IPS DF 4.7 (cell line): ENCODE measurements around the gene GRK1.
"Not testable (repeated sequence)": the region's sequence is repeated elsewhere in the genome, so short reads cannot be mapped to it uniquely, and the experiment has no call there.

Experiments
- DNase-seq: peaks from one replicate; pipeline ENCODE4 v3.0.0-alpha.2; 2013; ENCODE audit warnings: low spot score; ENCODE audit errors: extremely low read depth

Gene GRK1

DNA sequence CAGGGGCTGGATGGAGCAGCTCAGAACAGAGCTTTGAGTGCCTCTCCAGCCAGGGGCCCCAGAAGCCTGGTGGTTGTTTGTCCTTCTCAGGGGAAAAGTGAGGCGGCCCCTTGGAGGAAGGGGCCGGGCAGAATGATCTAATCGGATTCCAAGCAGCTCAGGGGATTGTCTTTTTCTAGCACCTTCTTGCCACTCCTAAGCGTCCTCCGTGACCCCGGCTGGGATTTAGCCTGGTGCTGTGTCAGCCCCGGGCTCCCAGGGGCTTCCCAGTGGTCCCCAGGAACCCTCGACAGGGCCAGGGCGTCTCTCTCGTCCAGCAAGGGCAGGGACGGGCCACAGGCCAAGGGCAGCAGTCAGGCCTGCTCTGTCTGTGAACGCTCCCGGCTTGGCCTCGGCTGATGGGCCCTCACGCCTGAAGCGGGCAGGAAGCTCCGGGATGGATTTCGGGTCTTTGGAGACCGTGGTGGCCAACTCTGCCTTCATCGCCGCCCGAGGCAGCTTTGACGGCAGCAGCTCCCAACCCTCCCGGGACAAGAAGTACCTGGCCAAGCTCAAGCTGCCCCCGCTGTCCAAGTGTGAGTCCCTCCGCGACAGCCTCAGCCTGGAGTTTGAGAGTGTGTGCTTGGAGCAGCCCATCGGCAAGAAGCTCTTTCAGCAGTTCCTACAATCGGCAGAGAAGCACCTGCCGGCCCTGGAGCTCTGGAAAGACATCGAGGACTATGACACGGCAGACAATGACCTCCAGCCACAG is at the start of gene GRK1:
Gene GRK1 (plus strand): TSS at position 269 of the 751 bp plus-strand sequence. CDS start 168 bp downstream, at position 437.
- DNase-seq: no peak

DNA sequence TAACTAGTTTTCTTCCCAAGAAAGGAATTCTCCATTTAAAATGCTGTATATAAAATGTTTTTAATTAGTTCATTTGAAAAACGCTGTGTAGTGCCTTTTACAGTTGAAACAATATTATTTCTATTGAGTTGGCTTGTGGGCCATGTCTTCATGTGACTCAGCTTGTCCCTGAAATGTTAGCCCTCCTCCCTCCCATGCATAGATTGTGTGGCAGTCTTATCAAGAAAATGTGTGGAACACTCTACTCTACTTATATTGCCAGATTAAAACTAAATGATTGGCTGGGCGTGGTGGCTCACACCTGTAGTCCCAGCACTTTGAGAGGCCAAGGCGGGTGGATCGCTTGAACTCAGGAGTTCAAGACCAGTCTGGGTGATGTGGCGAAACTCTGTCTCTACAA is 49.1 kb upstream of the GRK1 start:
- DNase-seq: no peak

DNA sequence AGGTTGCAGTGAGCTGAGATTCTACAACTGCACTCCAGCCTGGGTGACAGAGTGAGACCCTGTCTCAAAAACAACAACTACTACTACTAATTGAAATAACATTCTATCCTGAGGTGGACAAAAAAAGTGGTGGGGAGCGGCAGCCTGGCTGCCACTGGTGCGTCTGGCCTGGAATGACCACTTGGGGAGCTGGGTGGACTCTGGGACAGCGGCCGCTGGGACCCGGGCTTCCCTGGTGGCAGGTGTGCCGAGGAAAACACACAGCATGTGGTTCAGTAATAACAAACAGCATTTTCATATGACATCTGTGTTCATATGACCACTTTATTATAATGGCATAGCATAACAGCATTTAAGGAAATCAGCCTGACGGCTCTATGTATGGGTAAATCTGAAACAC is 48.6 kb upstream of the GRK1 start:
- DNase-seq: no peak

DNA sequence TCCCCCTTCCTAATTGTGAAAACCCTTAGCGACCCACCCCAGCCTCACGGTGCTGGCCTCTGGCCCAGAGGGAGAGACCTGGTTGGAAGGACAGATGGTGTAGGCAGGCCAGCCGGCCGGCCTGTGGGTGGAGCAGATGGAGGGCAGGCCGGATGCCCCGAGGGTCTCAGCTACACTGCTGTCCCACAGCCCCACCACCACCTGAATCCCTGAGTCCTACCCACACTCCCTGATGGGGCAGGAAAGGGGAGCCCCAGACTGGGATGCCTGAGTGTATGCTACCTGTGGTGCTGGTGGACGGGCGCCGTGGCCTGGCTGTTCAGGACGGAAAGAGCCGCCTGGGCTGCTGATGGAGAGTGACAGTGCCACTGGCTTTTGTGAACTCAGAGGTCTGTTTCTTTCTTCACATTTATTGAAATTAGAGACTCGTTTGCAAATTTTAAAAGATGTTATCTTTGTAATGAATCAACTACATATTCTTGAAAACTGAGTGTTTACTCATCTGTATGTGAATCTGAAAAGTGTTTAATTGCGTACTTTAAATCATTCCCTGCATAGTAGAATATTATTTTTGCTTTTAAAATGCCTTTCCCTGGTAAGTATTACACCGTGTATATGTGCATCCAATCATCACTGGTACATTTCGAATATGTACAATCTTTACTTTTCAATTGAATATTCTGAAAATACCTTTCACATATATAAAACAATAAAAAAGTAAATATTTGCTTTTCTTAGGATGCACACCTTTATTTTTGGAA is 46.8 kb upstream of the GRK1 start:
- no peak for DNase-seq

DNA sequence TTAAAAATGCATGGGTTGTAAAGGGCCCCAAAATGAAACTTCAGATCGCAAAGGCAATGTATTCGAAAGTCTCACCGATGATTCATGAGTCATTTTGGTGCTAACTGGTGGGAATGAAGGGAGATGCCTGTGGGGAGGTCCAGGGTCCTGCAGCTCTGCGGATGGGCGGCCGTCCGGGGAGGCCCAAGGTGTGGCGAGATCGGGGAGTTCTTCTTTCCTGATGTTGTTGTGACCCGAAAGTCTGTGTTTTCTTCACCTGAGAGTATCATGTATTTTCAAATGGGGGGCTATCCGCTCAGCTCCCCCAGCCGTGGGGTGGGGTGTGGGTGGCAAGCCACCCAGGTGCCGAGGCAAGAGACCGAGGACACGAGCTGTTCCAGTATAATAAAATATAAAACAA is 46.0 kb upstream of the GRK1 start:
- no peak for DNase-seq

DNA sequence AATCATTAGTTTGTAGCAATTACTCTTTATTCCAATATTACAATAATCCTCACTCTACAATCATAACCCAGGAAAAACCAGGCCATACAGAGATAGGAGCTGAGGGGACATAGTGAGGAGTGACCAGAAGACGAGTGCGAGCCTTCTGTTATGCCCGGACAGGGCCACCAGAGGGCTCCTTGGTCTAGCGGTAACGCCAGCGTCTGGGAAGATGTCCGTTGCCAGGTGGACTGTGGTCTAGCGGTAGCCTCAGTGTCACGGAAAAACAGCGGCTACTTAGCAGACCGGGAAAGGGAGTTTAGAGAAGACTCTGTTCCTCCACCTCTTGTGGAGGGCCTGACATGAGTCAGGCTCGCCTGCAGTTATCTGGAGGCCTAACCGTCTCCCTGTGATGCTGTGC is 45.5 kb upstream of the GRK1 start:
- not testable (repeated sequence) for DNase-seq

DNA sequence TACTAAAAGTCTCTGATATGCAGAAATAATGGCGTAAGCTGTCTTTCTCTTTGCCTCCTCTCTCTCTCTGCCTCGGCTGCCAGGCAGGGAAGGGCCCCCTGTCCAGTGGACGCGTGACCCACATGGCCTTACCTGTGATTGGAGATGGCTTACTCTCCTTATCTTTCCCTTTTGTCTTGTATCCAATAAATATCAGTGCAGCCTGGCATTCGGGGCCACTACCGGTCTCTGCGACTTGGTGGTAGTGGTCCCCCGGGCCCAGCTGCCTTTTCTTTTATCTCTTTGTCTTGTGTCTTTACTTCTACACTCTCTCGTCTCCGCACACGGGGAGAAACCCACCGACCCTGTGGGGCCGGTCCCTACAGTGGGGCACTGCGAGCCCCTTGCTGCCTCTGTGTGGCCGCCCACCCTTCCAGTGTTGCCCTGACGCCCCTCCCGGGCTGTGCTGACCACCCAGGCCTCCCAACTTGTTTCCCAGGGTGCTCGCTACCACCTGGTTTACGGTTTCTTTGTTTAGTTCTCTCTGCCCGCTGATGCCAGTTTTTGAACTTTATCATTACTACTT is 45.0 kb upstream of the GRK1 start:
- not testable (repeated sequence) for DNase-seq

DNA sequence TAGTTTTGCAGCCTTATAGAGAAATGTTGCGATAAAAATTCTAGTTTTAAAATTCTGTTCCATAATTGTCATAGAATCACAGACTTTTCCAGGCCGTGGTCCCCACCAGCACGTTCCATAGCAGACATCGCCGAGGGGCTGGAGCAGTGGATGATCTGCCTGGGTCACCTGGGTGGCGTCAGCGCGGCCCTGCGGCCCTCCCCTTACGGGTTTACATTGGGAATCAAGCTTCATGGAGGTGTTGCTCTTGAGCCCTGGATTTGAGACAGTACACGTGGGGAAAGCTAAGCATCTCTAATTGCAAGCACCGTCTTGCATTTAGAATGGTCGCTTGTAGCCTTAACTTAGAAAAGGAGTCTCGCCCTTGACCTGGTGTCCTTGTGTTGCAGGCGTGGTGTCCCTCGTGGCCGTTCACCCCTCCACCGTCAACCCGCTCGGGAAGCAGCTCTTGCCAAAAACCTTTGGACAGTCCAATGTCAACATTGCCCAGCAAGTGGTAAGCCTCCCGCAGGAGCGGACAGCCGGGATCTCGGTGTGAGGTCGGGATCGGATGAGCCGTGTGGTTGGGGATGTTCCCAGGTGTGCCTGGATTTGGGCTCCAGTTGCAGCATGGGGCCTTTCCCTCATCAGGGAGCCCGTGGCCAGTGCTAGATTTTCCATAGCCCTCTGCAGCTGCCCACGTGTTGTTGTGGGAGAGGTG is 44.1 kb upstream of the GRK1 start:
- DNase-seq: no peak

DNA sequence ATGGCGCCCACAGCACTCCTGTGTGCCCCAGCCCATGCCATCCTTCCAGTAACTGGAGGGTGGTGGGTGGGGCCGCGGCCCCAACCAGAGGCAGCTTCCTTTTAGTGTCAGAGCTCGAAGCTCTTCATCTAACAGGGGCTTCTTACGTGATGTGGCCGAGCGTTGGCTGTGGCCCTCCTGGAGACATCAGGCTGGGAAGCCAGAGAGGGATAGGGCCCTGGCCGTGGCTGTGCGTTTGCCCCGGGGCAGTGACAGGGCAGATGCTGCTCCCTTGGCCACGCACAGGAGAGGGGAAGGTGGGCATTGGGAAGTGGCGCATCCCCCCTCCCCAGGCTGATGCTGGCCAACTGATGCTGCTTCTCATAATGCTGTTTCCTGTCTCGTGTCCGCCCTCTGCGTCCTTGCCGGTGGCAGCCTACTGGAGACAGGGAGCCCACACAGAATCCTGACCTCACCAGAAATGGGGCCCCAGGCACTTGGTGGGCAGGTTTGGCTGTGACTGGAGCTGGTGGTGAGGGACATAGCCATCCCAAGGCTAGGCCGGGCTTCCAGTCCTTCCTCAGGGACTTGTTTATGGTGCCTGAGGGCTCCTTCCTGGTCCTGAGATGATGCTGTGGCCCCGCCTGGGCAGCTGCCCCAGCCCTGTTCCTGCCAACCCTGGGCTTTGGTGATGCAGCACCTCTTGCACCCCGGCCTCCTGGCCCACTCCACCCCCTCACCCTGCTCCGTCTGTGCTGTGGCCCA is 43.4 kb upstream of the GRK1 start:
- no peak for DNase-seq

DNA sequence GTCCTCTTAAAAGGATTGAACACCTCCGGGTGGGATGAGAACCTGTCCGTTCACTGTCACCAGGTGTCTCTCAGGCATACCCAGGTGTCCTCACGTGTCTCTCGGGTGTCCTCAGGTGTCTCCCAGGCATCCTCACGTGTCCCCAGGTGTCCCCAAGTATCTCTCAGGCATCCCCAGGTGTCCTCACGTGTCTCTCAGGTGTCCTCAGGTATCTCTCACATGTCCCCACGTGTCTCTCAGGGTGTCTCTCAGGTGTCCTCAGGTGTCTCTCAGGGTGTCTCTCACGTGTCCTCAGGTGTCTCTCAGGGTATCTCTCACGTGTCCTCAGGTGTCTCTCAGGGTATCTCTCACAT is 42.8 kb upstream of the GRK1 start:
- no peak for DNase-seq

DNA sequence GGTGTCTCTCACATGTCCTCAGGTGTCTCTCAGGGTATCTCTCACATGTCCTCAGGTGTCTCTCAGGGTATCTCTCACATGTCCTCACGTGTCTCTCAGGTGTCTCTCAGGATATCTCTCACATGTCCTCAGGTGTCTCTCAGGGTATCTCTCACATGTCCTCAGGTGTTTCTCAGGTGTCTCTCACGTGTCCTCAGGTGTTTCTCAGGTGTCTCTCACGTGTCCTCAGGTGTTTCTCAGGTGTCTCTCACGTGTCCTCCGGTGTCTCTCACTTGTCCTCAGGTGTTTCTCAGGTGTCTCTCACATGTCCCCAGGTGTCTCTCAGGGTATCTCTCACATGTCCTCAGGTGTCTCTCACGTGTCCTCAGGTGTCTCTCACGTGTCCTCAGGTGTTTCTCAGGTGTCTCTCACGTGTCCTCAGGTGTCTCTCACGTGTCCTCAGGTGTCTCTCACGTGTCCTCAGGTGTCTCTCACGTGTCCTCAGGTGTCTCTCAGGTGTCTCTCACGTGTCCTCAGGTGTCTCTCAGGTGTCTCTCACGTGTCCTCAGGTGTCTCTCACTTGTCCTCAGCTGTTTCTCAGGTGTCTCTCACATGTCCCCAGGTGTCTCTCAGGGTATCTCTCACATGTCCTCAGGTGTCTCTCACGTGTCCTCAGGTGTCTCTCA is 42.2 kb upstream of the GRK1 start:
- not testable (repeated sequence) for DNase-seq

DNA sequence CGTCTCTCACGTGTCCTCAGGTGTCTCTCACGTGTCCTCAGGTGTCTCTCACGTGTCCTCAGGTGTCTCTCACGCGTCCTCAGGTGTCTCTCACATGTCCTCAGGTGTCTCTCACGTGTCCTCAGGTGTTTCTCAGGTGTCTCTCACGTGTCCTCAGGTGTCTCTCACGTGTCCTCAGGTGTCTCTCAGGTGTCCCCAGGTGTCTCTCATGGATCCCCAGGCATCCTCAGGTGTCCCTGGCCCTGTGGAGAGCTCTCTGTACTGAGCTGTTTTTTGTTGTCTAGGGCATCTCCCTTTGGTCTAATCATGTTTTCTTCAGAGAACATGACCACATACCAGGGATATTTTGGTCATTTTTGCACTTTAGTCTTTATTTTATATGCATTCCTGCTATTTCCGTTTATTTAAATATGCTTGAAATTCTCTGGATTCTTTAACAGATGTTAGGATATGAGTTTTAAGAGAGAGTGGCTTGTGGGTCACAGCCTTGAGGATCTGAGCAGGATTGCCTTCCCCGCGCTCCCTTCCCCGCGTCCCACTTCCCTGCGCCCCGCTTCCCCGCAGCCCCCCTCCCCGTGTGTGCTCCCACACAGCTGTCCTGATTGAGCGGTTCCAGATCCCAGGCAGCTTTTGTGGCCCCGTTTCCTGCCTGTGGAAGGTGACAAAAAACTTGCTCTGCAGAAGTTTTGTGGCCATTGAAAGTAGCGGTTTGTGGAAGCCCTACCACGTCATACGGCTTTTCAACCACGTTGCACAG is 40.9 kb upstream of the GRK1 start:
- DNase-seq: no peak

DNA sequence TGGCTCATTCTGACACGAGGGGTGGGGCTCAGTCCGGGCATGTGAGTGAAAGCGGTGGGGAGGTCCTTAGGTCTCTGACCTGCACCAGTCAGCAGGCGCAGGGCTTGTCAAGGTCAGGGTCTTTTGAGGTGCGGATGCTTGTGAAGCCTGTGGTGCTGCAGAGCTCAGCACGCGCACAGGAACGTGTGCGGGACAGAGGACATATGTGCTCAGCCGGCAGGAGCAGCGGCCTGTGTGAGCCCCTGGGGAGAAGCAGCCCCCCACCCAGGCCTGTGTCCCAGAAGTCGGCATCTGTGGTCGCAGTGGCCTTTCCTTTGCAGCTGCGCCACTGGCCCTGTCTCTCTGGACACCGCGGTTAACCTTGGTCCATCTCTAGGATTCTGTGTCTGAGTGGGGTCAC is 39.9 kb upstream of the GRK1 start:
- no peak for DNase-seq

DNA sequence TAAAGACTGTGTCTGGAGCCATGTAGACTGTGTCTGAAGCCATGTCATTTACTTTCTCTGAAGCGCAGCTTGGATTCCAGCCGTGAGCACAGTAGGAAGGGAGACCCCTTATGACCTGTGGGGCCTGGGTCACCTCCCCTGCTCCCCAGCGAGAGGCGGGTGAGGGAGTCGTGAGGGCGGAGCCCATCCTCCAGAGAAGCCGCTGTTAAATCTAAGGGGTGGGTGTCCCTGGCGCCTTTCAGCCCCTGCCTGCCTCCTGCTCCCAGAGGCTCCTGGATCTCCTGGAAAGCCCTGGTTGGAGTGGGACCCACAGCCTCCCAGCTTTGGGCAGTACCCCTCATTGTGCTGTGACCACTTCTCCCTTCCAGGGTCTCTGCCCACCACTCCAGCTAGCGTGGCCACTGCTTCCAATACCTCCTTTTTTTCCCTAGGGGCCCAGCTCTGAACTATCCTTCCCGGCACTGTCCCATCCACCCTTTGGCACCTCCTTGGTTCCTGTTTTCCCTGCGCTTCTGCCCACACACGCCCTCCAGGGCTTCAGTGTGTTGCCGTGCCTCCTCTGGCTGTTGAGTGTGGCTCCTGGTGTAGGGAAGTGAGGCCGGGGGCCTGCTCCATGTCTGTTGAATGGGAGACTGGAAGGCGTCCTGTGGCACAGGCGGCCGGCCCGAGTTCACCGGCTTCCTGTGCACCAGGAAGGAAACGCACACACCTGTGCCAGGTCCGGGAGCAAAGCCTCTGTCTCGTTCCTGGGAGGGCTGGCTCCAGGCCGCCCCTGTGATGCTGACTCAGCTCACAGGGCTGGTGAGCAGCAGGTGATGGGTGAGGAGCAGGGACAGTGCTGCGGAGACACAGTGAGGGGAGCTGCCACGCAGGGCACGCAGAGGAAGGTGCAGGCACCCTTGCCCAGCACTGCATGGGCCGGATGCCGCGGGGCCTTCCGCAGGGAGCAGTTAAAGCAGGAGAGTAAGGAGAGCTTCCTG is 38.4 kb upstream of the GRK1 start:
- DNase-seq: no peak

DNA sequence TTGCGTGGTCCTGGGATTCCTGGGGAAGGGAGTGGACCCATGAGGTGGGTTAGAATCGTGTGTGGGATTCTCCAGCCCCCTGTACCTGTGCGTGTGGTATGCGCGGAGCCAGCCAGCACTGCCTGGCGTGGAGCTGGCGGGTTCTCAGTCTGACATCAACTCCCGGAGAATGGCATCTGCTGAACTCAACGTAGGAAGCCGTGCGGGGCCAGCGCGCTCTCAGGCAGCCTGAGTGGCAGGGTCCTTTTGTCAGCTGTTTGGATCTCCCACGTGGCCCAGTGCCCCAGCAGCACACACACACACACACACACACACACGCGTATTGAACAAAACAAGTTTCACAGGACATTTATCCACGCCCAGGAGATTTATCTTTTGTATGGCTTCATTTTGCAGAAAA is 37.2 kb upstream of the GRK1 start:
- no peak for DNase-seq

DNA sequence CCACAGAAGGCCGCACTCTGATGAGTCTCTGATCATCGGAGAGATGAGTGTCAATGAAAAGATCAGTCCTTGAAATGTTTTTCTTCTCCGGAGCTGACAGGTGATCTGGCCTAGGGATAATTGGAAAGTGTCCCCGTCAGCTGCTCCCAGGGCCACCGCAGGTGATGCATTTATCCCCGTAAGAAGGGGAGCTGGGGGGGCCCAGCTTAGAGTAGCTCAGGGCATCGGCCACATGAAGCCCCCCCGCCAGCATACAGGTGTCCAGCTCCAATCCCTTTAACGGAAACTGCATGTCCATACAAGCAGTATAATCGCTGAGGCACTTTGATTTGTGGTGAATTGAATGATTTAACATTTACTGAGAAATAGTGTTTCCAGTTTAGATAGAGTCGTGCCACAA is 36.7 kb upstream of the GRK1 start:
- DNase-seq: no peak

DNA sequence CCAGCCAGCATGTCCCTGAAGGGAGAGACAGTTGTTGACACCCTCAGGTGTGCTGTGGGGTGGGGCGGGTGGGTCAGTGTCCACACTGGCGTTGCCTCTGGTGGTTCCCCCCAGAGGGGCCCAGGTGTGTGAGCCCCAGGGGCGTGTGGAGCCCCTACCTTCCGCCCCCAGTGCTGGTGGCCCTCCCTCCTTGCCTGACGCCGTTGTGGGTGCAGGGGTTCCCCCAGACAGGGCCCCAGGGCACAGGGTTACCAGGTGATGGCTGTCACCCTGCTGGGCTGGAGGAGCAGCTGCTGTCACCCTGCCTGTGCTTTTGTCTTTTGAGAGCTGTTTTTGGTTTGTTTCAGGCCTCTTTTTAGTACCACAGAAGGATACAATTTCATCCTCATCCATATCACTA is 36.2 kb upstream of the GRK1 start:
- DNase-seq: no peak

DNA sequence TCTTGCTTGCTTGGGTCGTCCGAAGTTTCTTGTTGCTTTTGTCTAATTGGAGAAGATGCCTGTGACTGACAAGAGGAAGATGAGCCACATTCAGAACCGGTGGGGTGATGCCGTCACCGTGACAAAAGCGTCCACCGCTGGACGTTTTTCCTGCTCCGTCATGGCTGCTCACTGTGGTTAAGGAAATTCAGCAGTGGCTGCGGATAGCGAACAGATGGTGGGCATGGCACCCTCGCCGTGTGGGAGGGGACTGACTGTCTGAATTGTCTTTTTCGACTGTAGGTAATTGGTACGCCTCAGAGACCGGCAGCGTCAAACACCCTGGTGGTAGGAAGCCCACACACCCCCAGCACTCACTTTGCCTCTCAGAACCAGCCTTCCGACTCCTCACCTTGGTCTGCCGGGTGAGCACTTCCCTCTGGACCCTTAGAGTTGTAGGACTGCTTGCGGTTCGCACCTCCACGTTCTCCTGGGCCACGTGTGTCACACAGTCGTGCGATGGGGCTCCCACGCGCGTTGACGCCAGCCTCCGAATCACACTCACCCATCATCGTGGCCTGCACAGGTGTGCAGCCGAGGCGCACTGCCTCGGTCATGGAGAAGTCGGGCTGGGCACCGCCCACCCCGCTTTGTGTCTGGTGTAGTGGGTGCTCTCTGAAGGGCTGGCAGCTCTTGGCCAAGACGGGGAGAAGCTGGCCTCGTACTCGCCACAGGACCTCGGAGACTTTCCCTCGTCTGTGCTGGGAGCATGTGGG is 35.5 kb upstream of the GRK1 start:
- no peak for DNase-seq
